NCI-H748 (cell line): Measurements from ENCODE around the gene GRK2.
A peak's percentile ranks its signal among the peaks of the same experiment; 100 is the strongest.

Source experiments
- DNase-seq: peaks from one replicate; lab custom pipeline; 2025; ENCODE audit not compliant: unreplicated experiment; lab: John Stamatoyannopoulos, UW

GRK2 gene

GRCh38 chr11:67253872-67254624, 12.2 kb upstream of the GRK2 start:
- DNase-seq, result no peak

GRCh38 chr11:67254798-67255197, 11.5 kb upstream of the GRK2 start:
- no peak for DNase-seq

- DNase-seq, result no peak
Measured at GRCh38 chr11:67255353-67255752, 10.9 kb upstream of the GRK2 start.

GRCh38 chr11:67255864-67256263, 10.4 kb upstream of the GRK2 start:
- DNase-seq, result no peak

- DNase-seq, result no peak
Measured at GRCh38 chr11:67256477-67257135, 9.7 kb upstream of the GRK2 start.

- no peak for DNase-seq
Measured at GRCh38 chr11:67260406-67260805, 5.9 kb upstream of the GRK2 start.

GRCh38 chr11:67260885-67261639, 5.2 kb upstream of the GRK2 start:
- peak; percentile 48 for DNase-seq

- no peak for DNase-seq
Measured at GRCh38 chr11:67261640-67261945, 4.7 kb upstream of the GRK2 start.

GRCh38 chr11:67261946-67262681, 4.2 kb upstream of the GRK2 start:
- no peak for DNase-seq

- peak; percentile 84 for DNase-seq
Measured at GRCh38 chr11:67262731-67263675, 3.3 kb upstream of the GRK2 start.

- DNase-seq, result no peak
Measured at GRCh38 chr11:67264260-67264659, 2.0 kb upstream of the GRK2 start.

GRCh38 chr11:67264877-67265632, 1.2 kb upstream of the GRK2 start:
- DNase-seq, result no peak

- peak; percentile 67 for DNase-seq
Measured at GRCh38 chr11:67265633-67266448, 432 bp upstream of the GRK2 start.

- DNase-seq, result no peak
Measured at GRCh38 chr11:67267188-67268080, 1.2 kb downstream of the GRK2 start.

- no peak for DNase-seq
Measured at GRCh38 chr11:67268081-67268961, 2.0 kb downstream of the GRK2 start.

GRCh38 chr11:67268962-67269268, 2.6 kb downstream of the GRK2 start:
- no peak for DNase-seq
